ENCODE measurements around the gene PROZ.

PROZ gene

GRCh38 chr13:113187883-113188665 is 29.6 kb downstream of the PROZ start:
- H3K9me3 ChIP-seq (ENCODE audit: control insufficient read depth in 1 of 2, low read length in 2 of 2): no peaks in the 10 kb centered on the region
- no peak overlapping the region for H3K4me3 ChIP-seq (ENCODE audit: low read depth in 1 of 2, low read length in 2 of 2)
- H3K27me3 ChIP-seq (ENCODE audit: low read depth, low read length): no peaks in the 10 kb centered on the region
- peaks cover 28 to 72% of the 10 kb centered on the region in 2 donors for H3K36me3 ChIP-seq (ENCODE audit: control insufficient read depth in 1 of 2, insufficient read depth in 2 of 2, low read length in 2 of 2)
- H3K4me1 ChIP-seq (ENCODE audit: control insufficient read depth in 1 of 2, insufficient read depth in 2 of 2, low read length in 2 of 2): no peaks in the 10 kb centered on the region
- no peak overlapping the region for H3K27ac ChIP-seq (ENCODE audit: low read length)

DNA sequence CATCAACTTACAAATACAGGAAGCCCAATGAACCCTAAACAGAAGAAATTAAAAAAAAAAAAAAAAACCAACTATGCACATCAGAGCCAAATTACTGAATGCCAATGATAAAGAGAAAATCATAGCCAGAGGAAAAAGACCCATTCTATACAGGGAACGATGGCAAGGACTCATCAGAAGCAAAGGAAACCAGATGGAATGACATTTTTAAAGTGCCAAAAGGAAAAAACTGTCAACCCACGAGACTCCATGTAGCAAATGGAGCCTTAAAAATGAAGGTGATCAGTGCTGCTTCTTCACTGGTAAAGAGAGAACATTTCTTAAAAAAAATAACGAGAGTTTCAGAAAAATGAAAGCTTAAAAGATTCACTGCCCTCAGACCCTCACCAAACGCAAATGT is 31.7 kb downstream of the PROZ start:
- no peak overlapping the region for H3K27ac ChIP-seq (ENCODE audit: low read length)
- no peaks in the 10 kb centered on the region for H3K27me3 ChIP-seq (ENCODE audit: low read depth, low read length)
- H3K9me3 ChIP-seq (ENCODE audit: control insufficient read depth in 1 of 2, low read length in 2 of 2): no peaks in the 10 kb centered on the region
- H3K36me3 ChIP-seq (ENCODE audit: control insufficient read depth in 1 of 2, insufficient read depth in 2 of 2, low read length in 2 of 2): peaks cover 34 to 67% of the 10 kb centered on the region in 2 donors
- no peak overlapping the region for H3K4me3 ChIP-seq (ENCODE audit: low read depth in 1 of 2, low read length in 2 of 2)
- H3K4me1 ChIP-seq (ENCODE audit: control insufficient read depth in 1 of 2, insufficient read depth in 2 of 2, low read length in 2 of 2): no peaks in the 10 kb centered on the region

DNA sequence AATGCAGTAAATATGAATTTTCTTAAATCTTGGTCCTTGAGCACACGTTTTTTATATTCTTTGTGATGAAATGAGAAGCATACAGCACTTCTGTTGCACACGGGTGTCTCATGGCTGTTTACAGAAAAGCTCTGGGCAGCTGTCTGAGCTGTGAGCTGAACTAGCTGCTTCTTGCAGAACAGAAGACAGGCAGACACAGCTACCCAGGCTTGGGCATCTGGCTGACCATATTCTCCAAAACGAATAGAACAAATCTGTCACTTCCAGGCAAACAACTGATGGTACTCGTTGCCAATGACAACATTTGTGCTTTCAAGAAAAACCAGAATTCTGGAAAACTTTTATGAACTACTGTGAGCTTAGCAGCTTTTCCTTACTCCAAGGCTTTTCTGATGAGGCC is 33.8 kb downstream of the PROZ start:
- H3K27ac ChIP-seq (ENCODE audit: low read length): no peak overlapping the region
- H3K4me1 ChIP-seq (ENCODE audit: control insufficient read depth in 1 of 2, insufficient read depth in 2 of 2, low read length in 2 of 2): no peaks in the 10 kb centered on the region
- H3K36me3 ChIP-seq (ENCODE audit: control insufficient read depth in 1 of 2, insufficient read depth in 2 of 2, low read length in 2 of 2): peaks cover 48 to 70% of the 10 kb centered on the region in 2 donors
- no peaks in the 10 kb centered on the region for H3K27me3 ChIP-seq (ENCODE audit: low read depth, low read length)
- H3K4me3 ChIP-seq (ENCODE audit: low read depth in 1 of 2, low read length in 2 of 2): no peak overlapping the region
- no peaks in the 10 kb centered on the region for H3K9me3 ChIP-seq (ENCODE audit: control insufficient read depth in 1 of 2, low read length in 2 of 2)

- H3K4me1 ChIP-seq (ENCODE audit: control insufficient read depth in 1 of 2, insufficient read depth in 2 of 2, low read length in 2 of 2): no peaks in the 10 kb centered on the region
Observed at GRCh38 chr13:113192902-113193301, 34.5 kb downstream of the PROZ start.

DNA sequence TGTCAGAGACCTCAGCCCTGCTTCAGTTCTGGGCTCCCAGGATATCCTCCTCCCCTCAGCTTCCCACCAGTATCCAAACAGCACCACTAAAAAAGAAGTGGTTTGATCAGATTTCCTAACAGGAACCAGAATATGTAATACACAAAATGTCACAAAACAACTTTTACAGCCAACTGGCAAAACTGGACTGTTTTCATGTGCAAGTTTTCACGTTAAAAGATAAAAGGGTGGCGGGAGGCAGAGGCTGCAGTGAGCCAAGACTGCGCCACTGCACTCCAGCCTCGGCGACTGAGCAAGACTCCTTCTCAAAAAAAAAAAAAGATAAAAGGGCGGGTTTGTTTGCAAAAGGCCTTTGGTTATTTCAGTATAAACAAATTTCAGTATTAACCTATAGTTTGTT is 36.9 kb downstream of the PROZ start:
- no peaks in the 10 kb centered on the region for H3K4me1 ChIP-seq (ENCODE audit: control insufficient read depth in 1 of 2, insufficient read depth in 2 of 2, low read length in 2 of 2)
- no peak overlapping the region for H3K4me3 ChIP-seq (ENCODE audit: low read depth in 1 of 2, low read length in 2 of 2)
- H3K27me3 ChIP-seq (ENCODE audit: low read depth, low read length): no peaks in the 10 kb centered on the region
- H3K9me3 ChIP-seq (ENCODE audit: control insufficient read depth in 1 of 2, low read length in 2 of 2): no peaks in the 10 kb centered on the region
- no peak overlapping the region for H3K27ac ChIP-seq (ENCODE audit: low read length)
- H3K36me3 ChIP-seq (ENCODE audit: control insufficient read depth in 1 of 2, insufficient read depth in 2 of 2, low read length in 2 of 2): peaks cover 65 to 74% of the 10 kb centered on the region in 2 donors

More at GRCh38 chr13:113192902-113193301, 34.5 kb downstream of the PROZ start:
- Histone ChIP-seq H3K27ac (ENCODE audit: low read length) (no peak overlapping the region), H3K27me3 (ENCODE audit: low read depth, low read length) (no peaks in the 10 kb centered on the region), H3K36me3 (ENCODE audit: control insufficient read depth in 1 of 2, insufficient read depth in 2 of 2, low read length in 2 of 2) (peaks cover 54 to 71% of the 10 kb centered on the region in 2 donors), H3K9me3 (ENCODE audit: control insufficient read depth in 1 of 2, low read length in 2 of 2) (no peaks in the 10 kb centered on the region), H3K4me3 (ENCODE audit: low read depth in 1 of 2, low read length in 2 of 2) (no peak overlapping the region)

DNA sequence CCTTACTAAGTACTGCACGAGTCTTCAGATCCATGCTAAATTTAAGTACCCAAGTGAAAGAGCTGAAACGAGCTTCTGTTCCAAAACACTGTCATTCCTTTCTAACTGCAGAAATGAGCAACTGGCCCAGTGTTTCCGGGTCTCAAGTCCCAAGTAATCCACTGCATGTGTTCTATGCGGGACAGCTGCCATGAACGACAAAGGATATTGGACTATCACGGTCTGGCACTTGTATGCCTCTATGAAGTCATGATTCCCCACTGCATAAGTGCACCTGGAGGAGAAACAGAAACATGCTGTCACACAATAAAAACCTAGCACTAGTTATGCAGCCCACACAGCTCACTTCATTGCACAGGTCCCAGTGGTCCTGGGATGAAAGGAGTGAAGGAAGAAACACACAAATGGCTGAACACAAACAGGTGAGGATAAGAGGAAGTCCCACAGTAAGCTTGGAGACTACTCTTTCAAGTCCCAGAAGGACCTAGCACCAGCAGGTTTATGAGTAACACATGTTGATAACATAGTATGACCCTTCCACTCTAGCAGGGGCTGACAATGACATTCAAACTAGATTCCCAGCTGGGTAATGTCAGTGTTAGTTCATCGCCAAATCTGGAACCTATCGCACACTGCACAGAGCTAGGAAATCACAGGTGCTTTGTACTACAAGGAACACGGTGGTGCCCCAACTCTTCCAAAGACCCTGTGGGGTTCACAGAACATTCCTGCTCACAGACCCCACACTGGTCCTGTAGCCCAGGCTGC is 38.7 kb downstream of the PROZ start:
- peaks cover 61 to 62% of the 10 kb centered on the region in 2 donors for H3K36me3 ChIP-seq (ENCODE audit: control insufficient read depth in 1 of 2, insufficient read depth in 2 of 2, low read length in 2 of 2)
- no peak overlapping the region for H3K27ac ChIP-seq (ENCODE audit: low read length)
- no peaks in the 10 kb centered on the region for H3K9me3 ChIP-seq (ENCODE audit: control insufficient read depth in 1 of 2, low read length in 2 of 2)
- no peaks in the 10 kb centered on the region for H3K27me3 ChIP-seq (ENCODE audit: low read depth, low read length)
- no peak overlapping the region for H3K4me3 ChIP-seq (ENCODE audit: low read depth in 1 of 2, low read length in 2 of 2)
- no peaks in the 10 kb centered on the region for H3K4me1 ChIP-seq (ENCODE audit: control insufficient read depth in 1 of 2, insufficient read depth in 2 of 2, low read length in 2 of 2)

- no peak overlapping the region for H3K4me3 ChIP-seq (ENCODE audit: low read depth in 1 of 2, low read length in 2 of 2)
- H3K9me3 ChIP-seq (ENCODE audit: control insufficient read depth in 1 of 2, low read length in 2 of 2): no peaks in the 10 kb centered on the region
- H3K4me1 ChIP-seq (ENCODE audit: control insufficient read depth in 1 of 2, insufficient read depth in 2 of 2, low read length in 2 of 2): peaks cover 8 to 41% of the 10 kb centered on the region in 2 donors
- no peaks in the 10 kb centered on the region for H3K27me3 ChIP-seq (ENCODE audit: low read depth, low read length)
- no peak overlapping the region for H3K27ac ChIP-seq (ENCODE audit: low read length)
- peaks cover 26 to 27% of the 10 kb centered on the region in 2 donors for H3K36me3 ChIP-seq (ENCODE audit: control insufficient read depth in 1 of 2, insufficient read depth in 2 of 2, low read length in 2 of 2)
Observed at GRCh38 chr13:113201815-113202214, 43.4 kb downstream of the PROZ start.

DNA sequence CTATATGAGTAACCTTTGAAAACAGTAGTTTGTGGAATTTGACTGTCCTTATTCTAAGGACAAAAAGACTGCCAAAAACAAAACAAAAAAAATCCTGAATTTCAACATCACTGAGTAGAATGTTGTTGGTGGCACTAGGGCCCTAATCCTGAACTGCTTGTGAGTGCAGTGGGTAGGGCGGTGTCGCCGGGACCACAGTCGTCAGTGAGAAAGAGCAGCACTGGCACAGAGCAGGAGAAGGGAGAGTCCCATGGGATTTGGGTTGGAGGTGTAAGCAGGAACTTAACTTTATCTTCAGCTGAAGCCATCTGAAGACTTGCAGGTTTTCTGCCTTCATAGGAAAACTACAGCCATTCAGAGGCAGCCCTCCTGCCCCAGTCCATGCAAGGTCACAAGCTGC is 44.5 kb downstream of the PROZ start:
- Histone ChIP-seq H3K4me1 (ENCODE audit: control insufficient read depth in 1 of 2, insufficient read depth in 2 of 2, low read length in 2 of 2) (peaks cover 16 to 52% of the 10 kb centered on the region in 2 donors), H3K27ac (ENCODE audit: low read length) (no peak overlapping the region), H3K27me3 (ENCODE audit: low read depth, low read length) (no peaks in the 10 kb centered on the region), H3K9me3 (ENCODE audit: control insufficient read depth in 1 of 2, low read length in 2 of 2) (no peaks in the 10 kb centered on the region), H3K4me3 (ENCODE audit: low read depth in 1 of 2, low read length in 2 of 2) (no peak overlapping the region), H3K36me3 (ENCODE audit: control insufficient read depth in 1 of 2, insufficient read depth in 2 of 2, low read length in 2 of 2) (peaks cover 15 to 16% of the 10 kb centered on the region in 2 donors)

- peaks cover 10 to 18% of the 10 kb centered on the region in 2 donors for H3K36me3 ChIP-seq (ENCODE audit: control insufficient read depth in 1 of 2, insufficient read depth in 2 of 2, low read length in 2 of 2)
- H3K4me3 ChIP-seq (ENCODE audit: low read depth in 1 of 2, low read length in 2 of 2): no peak overlapping the region
- H3K27ac ChIP-seq (ENCODE audit: low read length): no peak overlapping the region
- H3K9me3 ChIP-seq (ENCODE audit: control insufficient read depth in 1 of 2, low read length in 2 of 2): no peaks in the 10 kb centered on the region
- no peaks in the 10 kb centered on the region for H3K27me3 ChIP-seq (ENCODE audit: low read depth, low read length)
- H3K4me1 ChIP-seq (ENCODE audit: control insufficient read depth in 1 of 2, insufficient read depth in 2 of 2, low read length in 2 of 2): peaks cover 16 to 52% of the 10 kb centered on the region in 2 donors
Observed at GRCh38 chr13:113203507-113204377, 45.3 kb downstream of the PROZ start.

DNA sequence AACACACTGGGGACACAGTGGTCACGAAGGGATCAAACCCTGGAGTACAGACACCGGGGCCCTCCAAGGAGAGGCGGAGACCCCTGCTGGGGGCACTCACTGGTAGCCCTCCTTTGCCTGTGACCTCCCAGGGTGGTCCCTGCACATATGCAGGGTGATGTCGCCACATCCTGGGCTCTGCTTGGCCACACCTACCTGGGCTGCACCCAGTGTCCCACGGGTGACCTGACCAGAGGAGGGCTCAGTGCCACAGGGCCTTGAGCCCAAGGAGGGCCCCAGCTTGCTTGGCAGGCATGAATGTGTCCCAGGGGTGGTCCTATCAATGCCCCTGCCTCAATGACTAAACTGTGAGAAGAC is 45.9 kb downstream of the PROZ start:
- Histone ChIP-seq H3K4me1 (ENCODE audit: control insufficient read depth in 1 of 2, insufficient read depth in 2 of 2, low read length in 2 of 2) (peaks cover 16 to 52% of the 10 kb centered on the region in 2 donors), H3K4me3 (ENCODE audit: low read depth in 1 of 2, low read length in 2 of 2) (no peak overlapping the region), H3K27ac (ENCODE audit: low read length) (no peak overlapping the region), H3K36me3 (ENCODE audit: control insufficient read depth in 1 of 2, insufficient read depth in 2 of 2, low read length in 2 of 2) (peaks cover 4 to 16% of the 10 kb centered on the region in 2 donors), H3K9me3 (ENCODE audit: control insufficient read depth in 1 of 2, low read length in 2 of 2) (no peaks in the 10 kb centered on the region), H3K27me3 (ENCODE audit: low read depth, low read length) (no peaks in the 10 kb centered on the region)

- no peaks in the 10 kb centered on the region for H3K9me3 ChIP-seq (ENCODE audit: control insufficient read depth in 1 of 2, low read length in 2 of 2)
- H3K4me1 ChIP-seq (ENCODE audit: control insufficient read depth in 1 of 2, insufficient read depth in 2 of 2, low read length in 2 of 2): peaks cover 16 to 54% of the 10 kb centered on the region in 2 donors
Observed at GRCh38 chr13:113205428-113205931, 47.0 kb downstream of the PROZ start.

More at GRCh38 chr13:113205428-113205931, 47.0 kb downstream of the PROZ start:
- Histone ChIP-seq H3K27me3 (ENCODE audit: low read depth, low read length) (no peaks in the 10 kb centered on the region), H3K4me3 (ENCODE audit: low read depth in 1 of 2, low read length in 2 of 2) (no peak overlapping the region), H3K36me3 (ENCODE audit: control insufficient read depth in 1 of 2, insufficient read depth in 2 of 2, low read length in 2 of 2) (peaks cover 0 to 8% of the 10 kb centered on the region in 2 donors), H3K27ac (ENCODE audit: low read length) (no peak overlapping the region)
